Endothelial cell of umbilical vein (primary cell): ENCODE results near the gene G0S2. TPM values are rescaled to one million over a fixed set of nuclear protein-coding genes. Genes with fewer than 3 reads are reported as not detected.

ENCODE experiments used
- Bru-seq: library from RNA; stranded (reverse); fragments of 400-500 nt; gene quantifications from one replicate; lab custom pipeline; 2021; lab: Mats Ljungman, UMichigan
- BruChase-seq, 2 experiments: library from RNA; stranded (reverse); fragments of 400-500 nt; gene quantifications; one replicate each; lab custom pipeline; 2021; lab: Mats Ljungman, UMichigan
- BruUV-seq: library from RNA; stranded (reverse); fragments of 400-500 nt; replicated peaks from 2 replicates; lab custom pipeline; 2021; lab: Mats Ljungman, UMichigan
- CTCF ChIA-PET: fragments of 300-600, 350-600 bp; sonication (Branson Sonifier 250); formaldehyde crosslinking; loops from one replicate; lab custom pipeline; 2021; ENCODE audit warnings: antibody characterized with exemption, inconsistent platforms; lab: Charles Lee
- POLR2A ChIA-PET: fragments of 300-600, 350-600 bp; sonication (Branson Sonifier 250); formaldehyde crosslinking; loops from one replicate; lab custom pipeline; 2021; ENCODE audit warnings: antibody characterized with exemption, inconsistent platforms; lab: Charles Lee
- DNase-seq: peaks from one replicate; pipeline ENCODE4 v3.0.0-alpha.2; 2011; ENCODE audit warnings: low read depth, low spot score
- FAIRE-seq: peaks from 2 replicates; lab custom pipeline; 2011; peaks lifted over from hg19 to GRCh38; lab: Jason Lieb, UNC
- H2AFZ ChIP-seq: 2 replicates; pipeline ENCODE4 v1.6.0; 2012; ENCODE audit warnings: low read depth, low read length, control low read depth, inconsistent platforms
- H3K27ac ChIP-seq: 2 replicates; pipeline ENCODE4 v1.5.1; 2011; ENCODE audit warnings: low read depth, mild to moderate bottlenecking, control low read depth, low read length, moderate library complexity; ENCODE audit not compliant: insufficient read depth
- H3K27me3 ChIP-seq, 2 experiments: 2 replicates each; pipeline versions ENCODE4 v1.6.0 to v1.6.1; 2011; ENCODE audit warnings: low read length in 2 of 2, mixed read lengths in 1 of 2; ENCODE audit not compliant: control insufficient read depth in 2 of 2, insufficient read depth in 2 of 2
- H3K36me3 ChIP-seq, 2 experiments: 2 replicates in 1 of 2; 3 replicates in 1 of 2; pipeline ENCODE4 v1.5.1; 2011; ENCODE audit warnings: low read length in 2 of 2, mild to moderate bottlenecking in 1 of 2, moderate library complexity in 1 of 2; ENCODE audit not compliant: control insufficient read depth in 2 of 2, insufficient read depth in 2 of 2; ENCODE audit errors: extremely low read depth in 1 of 2
- H3K4me1 ChIP-seq: 3 replicates; pipeline ENCODE4 v1.5.1; 2011; ENCODE audit warnings: mild to moderate bottlenecking, low read length; ENCODE audit not compliant: control insufficient read depth, insufficient read depth; ENCODE audit errors: extremely low read depth
- H3K4me2 ChIP-seq: 2 replicates; pipeline ENCODE4 v1.6.1; 2011; ENCODE audit warnings: low read length, control low read depth, mixed read lengths; ENCODE audit not compliant: insufficient read depth
- H3K4me3 ChIP-seq, 3 experiments: fragments of 200-600 bp in 1 of 3; sonication (generic), shearing (Covaris generic) in 1 of 3; replicated peaks in 1 of 3; 2 replicates each; pipeline ENCODE4 v1.5.1; 2011 to 2016; ENCODE audit warnings: control low read depth in 3 of 3, low read length in 3 of 3, mild to moderate bottlenecking in 2 of 3, inconsistent platforms in 1 of 3, low read depth in 1 of 3, moderate library complexity in 1 of 3; ENCODE audit not compliant: insufficient read depth in 1 of 3
- H3K79me2 ChIP-seq: 2 replicates; pipeline ENCODE4 v1.6.0; 2012; ENCODE audit warnings: low read length, inconsistent platforms; ENCODE audit not compliant: control insufficient read depth, insufficient read depth
- H3K9ac ChIP-seq: replicated peaks from 2 replicates; pipeline ENCODE3; 2011; ENCODE audit warnings: low read length, control low read depth; ENCODE audit not compliant: insufficient read depth; ENCODE audit errors: extremely low read depth
- H3K9me1 ChIP-seq: replicated peaks from 3 replicates; pipeline ENCODE4 v1.6.0; 2011; ENCODE audit warnings: mild to moderate bottlenecking, low read length; ENCODE audit not compliant: control insufficient read depth, insufficient read depth; ENCODE audit errors: extremely low read depth
- H3K9me3 ChIP-seq: replicated peaks from 2 replicates; pipeline ENCODE4 v1.5.1; 2012; ENCODE audit warnings: low read length, inconsistent platforms; ENCODE audit not compliant: control insufficient read depth, insufficient read depth
- H4K20me1 ChIP-seq: replicated peaks from 2 replicates; pipeline ENCODE3; 2011; ENCODE audit warnings: mild to moderate bottlenecking, low read length; ENCODE audit not compliant: control insufficient read depth, insufficient read depth; ENCODE audit errors: extremely low read depth
- MYC ChIP-seq: IDR thresholded peaks from one replicate; pipeline ENCODE4 v1.6.1; 2011; ENCODE audit warnings: mild to moderate bottlenecking, low read depth, low read length
- POLR2A ChIP-seq: IDR thresholded peaks from 2 replicates; pipeline ENCODE4 v1.6.1; 2012; ENCODE audit warnings: low read depth, mild to moderate bottlenecking, control low read depth, low read length
- dilution Hi-C: fragments of 300-500 bp; cut with MboI; formaldehyde crosslinking; loops from one replicate; pipeline ENCODE4 v1.15.0; 2019; ENCODE audit warnings: low sequenced_read_pairs; ENCODE audit not compliant: extremely low pct_ligation_motif_present
- intact Hi-C: fragments of 100-400 bp; cut with micrococcal nuclease; formaldehyde crosslinking; loops from one replicate; pipeline ENCODE4 v1.10.0; 2022
- long read RNA-seq: library from polyadenylated mRNA; stranded (forward); transcript quantifications from one replicate; pipeline ENCODE4 v2.0.0, GENCODE V29; 2021
- polyA minus RNA-seq, 3 experiments: library from RNA; depleted of rRNA, polyadenylated mRNA; stranded (reverse); fragments of >200 nt; gene quantifications; 1 replicate in 1 of 3; 2 replicates in 2 of 3; pipeline ENCODE4 v1.2.3, GENCODE V29; 2011
- polyA plus RNA-seq, 4 experiments: library from polyadenylated mRNA; depleted of rRNA in 3 of 4; stranded (reverse) in 3 of 4; unstranded in 1 of 4; fragments of >200 nt; gene quantifications; 2 replicates each; pipeline versions ENCODE4 v1.2.1 to v1.2.3, GENCODE V29; 2011 to 2012; ENCODE audit warnings: missing spikeins in 1 of 4
- total RNA-seq: library from RNA; stranded (reverse); gene quantifications from 2 replicates; pipeline ENCODE4 v1.2.3, GENCODE V29; 2021
- TF ChIP-seq, protein P1 (sequence below), 2 donors: IDR thresholded peaks; 1 replicate in 1 of 2; 2 replicates in 1 of 2; pipeline ENCODE4 v1.5.1; 2011; ENCODE audit warnings: low read length in 2 of 2, mild to moderate bottlenecking in 2 of 2, moderate library complexity in 2 of 2, control low read depth in 1 of 2, inconsistent platforms in 1 of 2, low read depth in 1 of 2; ENCODE audit not compliant: insufficient read depth in 1 of 2; ENCODE audit errors: extremely low read depth in 1 of 2

G0S2 gene
- 1.9 TPM in 1 of 2 replicates, not detected in the other for total RNA-seq
- polyA plus RNA-seq, result 0.22 and 0.91 TPM in 2 replicates
- 1.5 and 1.8 TPM in 2 replicates for polyA plus RNA-seq (2011; cell fraction: cytosol; rRNA removed)
- 0.35 and 0.93 TPM in 2 replicates for polyA plus RNA-seq (2011; cell fraction: nucleus; rRNA removed)
- 5.7 and 21.7 TPM in 2 replicates for polyA plus RNA-seq (2012)
- polyA minus RNA-seq, result not detected in 2 replicates
- not detected for polyA minus RNA-seq (2011; cell fraction: cytosol; rRNA and poly(A)+ RNA removed)
- 0.53 TPM in 1 of 2 replicates, not detected in the other for polyA minus RNA-seq (2011; cell fraction: nucleus; rRNA and poly(A)+ RNA removed)
- Bru-seq, nascent RNA, result percentile 23 among the genes with signal in this experiment
- percentile 24 among the genes with signal in this experiment for BruChase-seq, experiment 1, labeled RNA remaining after a 6-hour chase
- not detected for BruChase-seq, experiment 2, labeled RNA remaining after a 2-hour chase
- long read RNA-seq, result 0 reads

- peaks cover 6% of the 10 kb centered on the region for H3K4me1 ChIP-seq
- H3K27ac ChIP-seq, result no peak within 1 kb of the TSS
- no peak within 1 kb of the TSS for H3K9ac ChIP-seq
- peaks cover 36 to 69% of the 10 kb centered on the region in 2 experiments for H3K27me3 ChIP-seq
- peak within 1 kb of the TSS; percentile 70 for H2AFZ ChIP-seq
- peak within 1 kb of the TSS in 1 of 3 experiments; percentile 28 for H3K4me3 ChIP-seq
- DNase-seq, result no peak
- intact Hi-C loops, result no loop called here
- dilution Hi-C loops, result loop anchor here (25.0 kb wide), 1 partner anchor 88 kb away; the partner anchor contains the start of gene CAMK1G
- H3K79me2 ChIP-seq, result no peaks in the 10 kb centered on the region
- no peaks in the 10 kb centered on the region for H3K9me1 ChIP-seq
- no peaks in the 10 kb centered on the region for H4K20me1 ChIP-seq
- H3K4me2 ChIP-seq, result peak within 1 kb of the TSS; percentile 47
- H3K9me3 ChIP-seq, result no peaks in the 10 kb centered on the region
- FAIRE-seq, result peak; percentile 33
- TF ChIP-seq POLR2A (peak; percentile 60), MYC (no peak)
- TF ChIP-seq, protein P1, sequence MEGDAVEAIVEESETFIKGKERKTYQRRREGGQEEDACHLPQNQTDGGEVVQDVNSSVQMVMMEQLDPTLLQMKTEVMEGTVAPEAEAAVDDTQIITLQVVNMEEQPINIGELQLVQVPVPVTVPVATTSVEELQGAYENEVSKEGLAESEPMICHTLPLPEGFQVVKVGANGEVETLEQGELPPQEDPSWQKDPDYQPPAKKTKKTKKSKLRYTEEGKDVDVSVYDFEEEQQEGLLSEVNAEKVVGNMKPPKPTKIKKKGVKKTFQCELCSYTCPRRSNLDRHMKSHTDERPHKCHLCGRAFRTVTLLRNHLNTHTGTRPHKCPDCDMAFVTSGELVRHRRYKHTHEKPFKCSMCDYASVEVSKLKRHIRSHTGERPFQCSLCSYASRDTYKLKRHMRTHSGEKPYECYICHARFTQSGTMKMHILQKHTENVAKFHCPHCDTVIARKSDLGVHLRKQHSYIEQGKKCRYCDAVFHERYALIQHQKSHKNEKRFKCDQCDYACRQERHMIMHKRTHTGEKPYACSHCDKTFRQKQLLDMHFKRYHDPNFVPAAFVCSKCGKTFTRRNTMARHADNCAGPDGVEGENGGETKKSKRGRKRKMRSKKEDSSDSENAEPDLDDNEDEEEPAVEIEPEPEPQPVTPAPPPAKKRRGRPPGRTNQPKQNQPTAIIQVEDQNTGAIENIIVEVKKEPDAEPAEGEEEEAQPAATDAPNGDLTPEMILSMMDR (IDR thresholded peaks at IDR 0.05; ENCODE audit: extremely low read depth in 1 of 2, insufficient read depth in 1 of 2, low read depth in 1 of 2, low read length in 2 of 2), result no peak
- ChIA-PET POLR2A (interaction anchor here (1.7 kb wide), 1 partner anchor 22 kb away, joined by 4 read pairs; no protein-coding TSS in a partner anchor), CTCF (interaction anchor here (0.9 to 3.4 kb wide), 14 partner anchors 15 to 220 kb away, joined by 3 to 14 read pairs (median 3); no protein-coding TSS in a partner anchor)
- H3K36me3 ChIP-seq, result no peaks in the 10 kb centered on the region
- BruUV-seq, result no TSS peak
Observed at GRCh38 chr1:209674957-209675564, at the start of gene G0S2. G0S2 (plus strand) TSS chr1:209675412; CDS start chr1:209675685, 273 bp downstream.
